Fibroblast of peridontal ligament (primary cell): ENCODE data around the gene TTC7B.

Experiments used
- DNase-seq: peaks from one replicate; pipeline ENCODE4 v3.0.0-alpha.2; 2010; ENCODE audit errors: extremely low read depth

TTC7B gene

DNA sequence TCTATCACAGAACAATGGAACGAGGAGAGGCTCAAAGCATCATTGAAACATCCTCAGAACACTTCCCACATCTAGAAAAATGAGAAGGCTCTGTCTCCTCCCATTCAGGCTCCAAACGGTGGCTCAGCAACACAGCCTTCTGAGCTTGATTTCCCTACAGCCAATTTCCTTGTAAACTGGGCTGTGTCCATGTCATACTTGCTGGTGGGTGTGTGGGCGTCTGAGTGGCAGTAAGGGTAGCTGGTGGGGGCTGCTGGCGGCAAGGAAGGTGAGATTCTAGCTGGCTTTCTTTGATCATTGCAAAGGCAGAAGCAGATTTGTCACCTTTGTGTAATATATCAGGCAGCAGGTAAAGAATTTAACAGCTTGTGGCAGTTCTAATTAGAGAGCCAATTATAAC, 255.7 kb downstream of the TTC7B start:
- DNase-seq: no peak

GRCh38 chr14:90559811-90560492, 256.3 kb downstream of the TTC7B start:
- no peak for DNase-seq

- DNase-seq: no peak
Measured at GRCh38 chr14:90558983-90559590, 257.1 kb downstream of the TTC7B start.

DNA sequence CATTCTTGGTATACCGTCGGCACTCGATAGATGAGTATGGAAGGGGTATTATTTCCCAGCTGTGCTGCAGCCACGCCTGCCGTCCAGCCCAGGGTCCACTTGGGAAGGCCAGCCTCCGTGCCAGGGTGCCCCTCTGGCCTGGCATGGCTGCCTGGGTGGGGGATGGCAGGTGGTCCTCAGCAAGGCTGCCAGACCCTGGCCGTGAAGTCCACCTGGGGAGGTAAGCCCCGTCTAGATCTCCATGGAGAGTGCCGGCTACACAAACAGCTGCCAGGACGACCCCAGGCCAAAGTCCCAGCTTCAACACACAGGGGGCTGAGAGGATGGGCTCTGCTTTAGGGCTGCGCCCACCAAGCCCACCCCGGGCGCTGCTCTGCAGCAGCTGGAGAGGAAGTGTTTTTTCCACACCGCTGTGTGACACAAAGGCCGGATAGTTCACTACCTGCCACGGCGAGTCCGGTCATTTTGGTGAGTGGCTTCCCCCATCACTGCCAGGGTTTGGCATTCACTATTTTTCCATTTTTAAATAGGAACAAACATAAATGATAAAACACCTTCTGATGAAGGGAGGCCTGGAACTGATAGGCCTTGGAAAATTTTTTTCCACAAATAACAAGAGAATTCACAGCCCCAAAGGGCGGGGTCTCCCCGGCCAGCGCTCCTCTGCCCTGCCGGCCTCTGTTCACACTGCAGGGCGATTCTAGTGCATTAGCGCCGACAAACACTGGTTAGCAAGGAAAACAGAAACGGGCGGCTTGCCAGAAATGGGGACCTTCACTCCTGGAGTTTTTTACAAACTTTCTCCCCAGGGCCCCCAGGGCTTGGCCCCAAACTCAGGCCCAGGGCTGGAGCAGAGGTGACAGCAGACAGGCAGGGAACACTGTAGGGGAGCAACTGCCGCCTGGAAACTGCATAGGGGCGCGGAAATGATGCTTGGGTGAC, 257.9 kb downstream of the TTC7B start:
- no peak for DNase-seq

GRCh38 chr14:90557516-90557915, 258.7 kb downstream of the TTC7B start:
- no peak for DNase-seq

GRCh38 chr14:90556666-90557450, 259.4 kb downstream of the TTC7B start:
- no peak for DNase-seq

- no peak for DNase-seq
Measured at GRCh38 chr14:90556012-90556477, 260.2 kb downstream of the TTC7B start.

GRCh38 chr14:90555126-90556011, 260.9 kb downstream of the TTC7B start:
- DNase-seq: no peak

GRCh38 chr14:90554341-90554740, 261.9 kb downstream of the TTC7B start:
- DNase-seq: no peak

GRCh38 chr14:90553921-90554336, 262.3 kb downstream of the TTC7B start:
- no peak for DNase-seq

DNA sequence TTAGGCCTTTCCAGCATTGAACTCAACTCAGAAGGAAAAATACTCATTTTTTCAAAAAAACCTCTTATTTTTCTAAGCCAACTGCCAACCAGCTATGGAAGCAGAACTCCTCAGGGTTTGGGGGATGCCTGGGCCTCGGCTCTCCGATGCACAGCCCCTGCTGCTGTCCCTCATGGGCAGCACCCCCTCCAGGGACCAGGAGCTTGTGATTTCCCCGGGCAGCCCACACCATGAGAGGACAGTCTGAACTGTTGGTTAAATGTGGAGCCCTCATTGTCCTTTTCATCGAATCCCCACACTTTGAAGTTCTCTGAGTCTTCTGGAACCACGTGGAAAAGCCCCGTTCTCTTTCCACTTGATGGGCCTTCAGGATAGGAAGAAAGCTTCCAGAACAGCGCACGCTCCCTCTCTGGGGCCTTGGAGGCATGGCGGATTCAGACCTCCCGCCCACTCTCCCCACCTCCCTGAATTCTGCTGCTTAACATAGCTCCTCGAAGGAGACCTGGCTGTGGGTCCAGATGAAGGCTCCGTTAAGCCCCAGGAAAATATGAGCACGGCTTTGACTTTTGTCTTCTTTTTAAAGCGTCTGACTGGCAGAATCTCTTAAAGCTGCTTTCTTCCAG, 262.8 kb downstream of the TTC7B start:
- no peak for DNase-seq

DNA sequence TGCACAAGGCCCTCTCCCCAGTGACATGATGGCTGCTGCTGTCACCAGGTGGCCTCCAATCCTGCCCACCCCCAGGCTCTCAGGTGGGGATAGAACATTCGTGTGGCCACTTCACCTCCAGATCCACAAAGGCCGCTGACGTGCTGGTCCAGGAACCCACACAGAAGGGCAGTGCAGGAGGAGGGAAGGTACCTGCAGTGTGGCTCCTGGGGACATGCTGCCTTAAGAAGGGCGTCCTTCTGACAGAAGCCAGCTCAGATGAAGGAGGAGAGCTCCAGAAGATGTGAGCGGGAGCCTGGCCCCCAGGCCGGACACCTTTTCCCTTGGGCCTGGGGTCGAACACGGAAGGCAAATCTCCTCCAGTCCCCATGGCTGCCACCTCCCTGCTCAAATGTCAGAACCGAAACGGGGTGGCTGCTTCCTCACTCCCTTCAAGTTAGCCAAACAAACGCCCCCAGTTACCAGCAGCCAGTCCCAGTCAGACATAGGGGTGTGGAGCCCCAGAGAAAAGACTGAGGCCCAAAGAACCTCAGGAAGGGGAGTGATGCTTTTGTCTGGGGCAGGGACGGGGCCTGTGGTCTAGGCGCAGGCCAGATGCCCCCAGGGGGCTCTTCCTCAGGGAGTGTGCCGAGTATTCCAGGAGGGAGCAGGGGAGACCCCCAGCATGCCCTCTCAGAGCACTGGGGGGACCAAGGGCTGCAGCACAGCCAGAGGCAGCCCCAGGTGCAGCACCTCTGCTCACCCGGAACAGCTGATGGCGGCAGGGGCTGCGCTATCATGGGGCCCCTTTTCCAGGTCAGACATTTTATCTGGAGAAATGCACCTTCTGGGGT, 263.5 kb downstream of the TTC7B start:
- no peak for DNase-seq

GRCh38 chr14:90551733-90552464, 264.3 kb downstream of the TTC7B start:
- no peak for DNase-seq

- DNase-seq: peak; percentile 18
Measured at GRCh38 chr14:90551070-90551704, 265.0 kb downstream of the TTC7B start.

GRCh38 chr14:90549794-90550641, 266.2 kb downstream of the TTC7B start:
- no peak for DNase-seq

DNA sequence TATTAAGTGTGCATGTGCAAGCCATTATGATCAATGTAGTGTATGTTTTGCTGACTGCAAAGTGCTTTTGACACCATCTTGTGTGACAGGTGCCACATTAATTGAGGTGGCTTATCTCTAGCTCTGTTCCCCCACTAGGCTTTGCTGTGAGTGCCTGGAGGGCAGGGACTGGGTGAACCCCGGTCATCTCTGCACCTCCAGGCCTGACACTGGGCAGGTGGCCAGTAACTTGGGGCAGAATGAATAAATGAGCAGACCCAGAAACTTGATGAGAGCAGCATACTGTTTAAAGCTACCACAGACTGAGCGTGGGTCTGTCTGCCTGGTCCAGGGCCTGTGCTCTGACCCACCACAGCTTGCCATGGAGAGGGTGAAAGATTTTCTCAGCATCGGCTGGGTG, 267.8 kb downstream of the TTC7B start:
- DNase-seq: no peak

- no peak for DNase-seq
Measured at GRCh38 chr14:90547968-90548367, 268.3 kb downstream of the TTC7B start.
